HL-60/S4 treated with retinoic acid at 250 ng/mL for 4 days and 3 days (cell line): ENCODE data around the gene SLC38A10.

Experiments used
- in situ Hi-C: fragments of 300-500 bp; cut with MboI; formaldehyde crosslinking; loops from 2 replicates; pipeline ENCODE4 v1.7.0; 2022; ENCODE audit warnings: low sequenced_read_pairs

Gene SLC38A10

GRCh38 chr17:81259058-81259605 lies 36.0 kb downstream of the SLC38A10 start:
- in situ Hi-C loops = no loop called here

- in situ Hi-C loops = no loop called here
These were observed 36.8 kb downstream of the SLC38A10 start for GRCh38 chr17:81258292-81258691.

GRCh38 chr17:81257533-81257932 lies 37.6 kb downstream of the SLC38A10 start:
- in situ Hi-C loops = no loop called here

- in situ Hi-C loops = no loop called here
These were observed 38.5 kb downstream of the SLC38A10 start for GRCh38 chr17:81256616-81257015.

DNA sequence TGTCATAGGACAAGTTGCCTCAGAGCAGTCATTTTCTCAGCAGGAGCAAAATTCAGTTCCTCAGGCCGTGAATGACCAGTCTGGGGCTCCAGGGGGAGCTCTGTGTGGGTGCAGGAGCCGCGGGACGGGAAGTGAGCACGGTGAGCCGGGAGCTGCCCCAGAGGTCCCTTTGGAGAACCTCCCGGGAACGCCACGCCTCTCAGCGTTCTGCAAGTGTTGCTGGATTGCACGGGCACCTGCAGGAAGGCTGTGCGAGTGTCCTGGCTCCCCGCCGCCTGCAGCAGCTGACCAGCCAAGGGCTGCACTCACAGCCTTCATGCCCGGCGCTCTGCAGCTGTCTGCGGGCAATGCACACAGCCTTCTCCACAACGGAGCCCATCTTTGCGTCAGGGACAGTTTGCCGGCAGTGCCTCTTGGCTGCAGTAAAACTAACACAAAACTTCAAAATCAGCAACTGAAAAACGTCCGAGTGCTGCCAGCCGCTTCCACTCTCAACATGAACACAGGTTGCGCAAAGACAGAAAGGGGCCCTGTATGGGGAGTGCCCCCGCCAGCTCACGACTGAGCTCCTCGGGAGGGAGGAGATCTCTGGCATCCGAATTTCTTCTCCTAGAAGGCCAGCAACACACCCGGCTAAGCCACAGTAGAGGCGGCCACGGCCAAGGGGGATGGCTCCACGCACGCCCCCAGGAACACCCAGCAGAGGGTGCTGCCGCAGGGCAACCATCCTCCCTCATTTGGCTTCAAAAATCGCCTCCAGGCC lies 40.0 kb downstream of the SLC38A10 start:
- in situ Hi-C loops = no loop called here

DNA sequence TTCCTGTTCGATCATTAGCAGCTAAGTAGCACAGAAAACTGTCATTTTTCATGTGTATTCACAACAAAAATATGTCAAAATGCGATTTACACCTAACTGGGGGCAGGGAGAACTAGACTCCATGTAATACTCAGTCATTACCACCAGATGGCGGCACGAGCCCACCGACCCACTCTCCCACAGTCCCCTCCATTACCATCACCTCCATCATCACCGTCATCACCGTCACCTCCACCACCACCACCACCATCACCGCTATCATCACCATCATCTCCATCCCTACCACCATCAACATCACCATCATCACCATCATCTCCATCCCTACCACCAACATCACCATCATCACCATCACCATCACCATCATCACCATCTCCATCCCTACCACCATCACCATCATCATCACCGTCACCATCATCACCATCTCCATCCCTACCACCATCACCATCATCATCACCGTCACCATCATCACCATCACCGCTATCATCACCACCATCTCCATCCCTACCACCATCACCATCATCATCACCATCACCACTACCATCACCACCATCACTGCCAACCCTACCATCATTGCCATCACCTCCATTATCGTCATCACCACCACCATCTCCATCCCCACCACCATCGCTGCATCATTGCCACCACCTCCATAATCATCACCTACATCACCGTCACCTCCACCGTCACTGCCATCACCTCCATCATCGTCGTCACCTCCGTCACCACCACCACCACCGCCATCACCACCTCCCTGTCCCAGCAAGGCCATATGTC lies 41.6 kb downstream of the SLC38A10 start:
- in situ Hi-C loops = no loop called here

GRCh38 chr17:81252987-81253329 lies 42.1 kb downstream of the SLC38A10 start:
- in situ Hi-C loops = no loop called here

GRCh38 chr17:81252326-81252986 lies 42.7 kb downstream of the SLC38A10 start:
- in situ Hi-C loops = no loop called here

GRCh38 chr17:81251709-81252301 lies 43.3 kb downstream of the SLC38A10 start:
- in situ Hi-C loops = no loop called here

DNA sequence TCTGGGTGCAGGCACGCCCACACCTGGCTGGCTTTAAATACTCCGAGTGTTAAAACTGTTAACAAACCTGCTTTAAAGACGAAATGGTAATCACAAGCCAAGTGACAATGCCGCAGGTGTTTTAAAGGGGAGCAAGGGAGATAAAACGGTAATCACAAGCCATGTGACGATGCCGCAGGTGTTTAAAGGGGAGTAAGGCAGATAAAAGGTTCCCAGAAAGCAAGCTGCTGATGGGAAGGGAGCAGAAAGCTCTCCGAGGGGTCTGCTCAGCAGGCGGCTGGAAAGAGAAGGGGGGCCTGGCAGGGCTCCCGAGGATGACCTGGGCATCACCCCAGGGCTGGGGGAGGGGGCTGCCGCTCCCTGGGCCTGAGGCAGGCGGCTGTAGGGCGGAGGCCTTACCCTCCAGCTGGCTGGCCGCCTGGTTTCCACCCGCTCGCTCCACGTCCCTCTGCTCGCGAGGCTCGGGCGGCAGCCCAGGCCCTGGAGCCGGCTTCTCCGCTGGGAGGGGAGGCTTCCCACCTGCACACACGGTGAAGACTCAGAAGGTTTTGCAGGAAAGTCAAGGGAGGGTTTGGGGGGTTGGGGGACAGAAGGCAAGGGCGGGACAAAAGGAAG lies 43.9 kb downstream of the SLC38A10 start:
- in situ Hi-C loops = no loop called here

DNA sequence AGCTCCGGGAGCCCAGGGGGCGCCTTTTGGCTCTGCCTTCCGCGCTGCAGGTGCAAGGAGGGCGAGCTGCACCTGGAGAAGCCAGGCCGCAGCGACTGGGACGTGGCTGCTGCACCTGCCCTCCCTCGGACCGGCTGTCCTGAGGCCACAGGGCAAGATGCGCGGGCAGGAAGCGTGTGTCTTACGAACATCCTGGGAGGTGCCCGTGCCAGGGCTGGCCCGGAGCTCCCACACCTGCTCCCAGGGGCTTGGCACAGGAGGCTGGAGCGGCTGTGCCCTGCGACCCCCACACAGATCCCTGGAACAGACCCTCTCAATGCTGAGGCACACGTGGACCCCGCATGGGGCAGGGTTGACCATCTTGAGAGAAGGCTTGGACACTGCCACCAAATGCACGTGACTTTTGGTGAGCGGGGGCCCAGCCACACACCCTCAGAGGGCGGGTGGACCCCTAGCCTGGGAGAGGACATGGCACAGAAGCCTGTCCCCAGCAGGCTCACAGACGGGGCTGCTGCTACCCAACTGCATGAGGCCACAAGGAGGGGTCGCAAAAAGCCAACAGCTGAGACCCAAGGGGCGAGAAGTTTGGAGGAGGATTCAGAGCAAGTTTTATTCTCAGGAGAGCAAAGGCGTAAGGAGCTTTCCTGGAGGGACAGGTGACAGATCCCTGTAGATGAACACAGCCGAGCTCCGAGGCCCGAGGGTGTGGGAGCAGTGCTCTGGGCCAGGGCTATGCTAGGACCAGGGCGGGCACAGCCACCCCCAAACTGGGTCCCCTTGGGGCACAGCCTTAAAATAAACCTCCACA lies 44.6 kb downstream of the SLC38A10 start:
- in situ Hi-C loops = no loop called here

DNA sequence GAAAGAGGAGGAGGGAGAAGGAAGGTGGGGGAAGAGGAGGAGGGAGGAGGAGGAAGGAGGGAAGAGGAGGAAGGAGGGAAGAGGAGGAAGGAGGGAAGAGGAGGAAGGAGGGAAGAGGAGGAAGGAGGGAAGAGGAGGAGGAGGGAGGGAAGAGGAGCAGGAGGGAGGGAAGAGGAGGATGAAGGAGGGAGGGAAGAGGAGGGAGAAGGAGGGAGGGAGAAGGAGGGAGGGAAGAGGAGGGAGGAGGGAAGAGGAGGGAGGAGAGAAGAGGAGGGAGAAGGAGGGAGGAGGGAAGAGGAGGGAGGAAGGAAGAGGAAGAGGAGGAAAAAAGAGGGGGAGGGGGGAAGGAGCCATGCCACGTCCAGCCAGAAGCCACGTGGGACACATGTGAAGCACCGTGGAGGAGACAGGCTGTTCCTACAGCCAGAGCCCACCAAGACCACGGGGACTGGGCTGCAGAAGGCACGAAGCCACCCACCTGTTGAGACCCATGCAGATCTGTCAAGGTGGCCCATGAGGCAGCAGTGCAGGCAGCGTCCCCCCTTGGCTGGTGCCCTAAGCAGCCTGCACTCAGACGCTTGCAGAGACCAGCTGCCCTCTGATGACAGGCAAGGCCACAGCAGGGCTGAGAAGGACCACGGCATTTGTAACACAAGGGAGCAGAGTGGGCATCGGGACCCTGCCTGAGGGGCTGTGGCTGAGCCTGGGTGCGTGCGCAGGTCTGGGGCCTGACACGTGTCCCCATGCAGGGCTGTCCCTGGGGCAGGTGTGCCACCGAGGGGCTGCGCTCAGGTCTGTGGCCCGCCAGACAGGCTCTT lies 45.7 kb downstream of the SLC38A10 start:
- in situ Hi-C loops = no loop called here

DNA sequence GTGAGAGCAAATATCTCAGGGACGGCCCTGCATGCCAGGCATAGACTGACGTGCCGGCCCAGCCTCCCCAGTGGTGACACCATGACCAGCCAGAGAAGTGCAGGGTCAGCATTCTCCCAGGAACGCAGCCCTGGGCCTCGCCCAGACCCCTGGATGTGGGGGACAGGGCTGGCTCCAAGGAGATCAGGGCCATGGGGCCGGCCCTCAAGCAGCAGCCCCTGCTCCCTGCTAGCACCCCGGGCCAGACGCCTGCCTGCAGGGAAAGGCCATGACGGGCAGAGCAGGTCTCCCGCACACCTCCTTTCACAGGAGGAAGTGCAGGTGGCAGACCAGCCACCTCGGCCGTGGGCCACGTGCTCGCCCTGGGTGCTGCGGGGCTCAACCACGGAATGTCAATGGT lies 46.5 kb downstream of the SLC38A10 start:
- in situ Hi-C loops = no loop called here

- in situ Hi-C loops = no loop called here
These were observed 47.6 kb downstream of the SLC38A10 start for GRCh38 chr17:81247339-81247990.

GRCh38 chr17:81246679-81247338 lies 48.3 kb downstream of the SLC38A10 start:
- in situ Hi-C loops = no loop called here

DNA sequence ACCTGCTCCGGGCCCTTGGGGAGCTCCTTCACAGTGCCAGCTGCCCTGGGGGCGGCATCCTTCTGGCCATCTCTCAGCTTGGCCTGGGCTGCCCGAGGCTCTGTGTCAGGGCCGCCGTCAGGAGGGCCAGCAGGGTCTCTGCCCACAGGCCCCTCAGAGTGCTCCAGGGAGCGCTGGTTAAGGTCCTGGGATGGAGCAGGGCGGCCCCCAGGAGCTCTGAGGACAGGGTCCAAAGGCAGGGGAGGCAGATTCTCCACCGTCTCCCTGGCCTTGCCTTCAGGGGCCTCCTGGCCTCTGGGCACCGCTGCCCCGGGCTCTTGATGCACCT lies 48.8 kb downstream of the SLC38A10 start:
- in situ Hi-C loops = no loop called here

- in situ Hi-C loops = no loop called here
These were observed 49.3 kb downstream of the SLC38A10 start for GRCh38 chr17:81245665-81246342.
